ENCODE data around the gene RAB18.

GRCh38 chr10:27457261-27457945, 46.7 kb upstream of the RAB18 start:
- no peak for TF ChIP-seq SP1 (IDR thresholded peaks at IDR 0.05)
- no peak for TF ChIP-seq PKNOX1 (IDR thresholded peaks at IDR 0.05)
- no peak for TF ChIP-seq NFRKB (IDR thresholded peaks at IDR 0.05)
- TF ChIP-seq FOXA1 (IDR thresholded peaks at IDR 0.05) = no peak
- no peak for TF ChIP-seq ZNF384 (IDR thresholded peaks at IDR 0.05)
- no peak for TF ChIP-seq TARDBP (IDR thresholded peaks at IDR 0.05)
- TF ChIP-seq FOXK2 (IDR thresholded peaks at IDR 0.05) = no peak
- no peak for TF ChIP-seq FOXM1 (IDR thresholded peaks at IDR 0.05; ENCODE audit: borderline replicate concordance)
- no peak for TF ChIP-seq CTBP1 (IDR thresholded peaks at IDR 0.05; ENCODE audit: borderline replicate concordance)
- no peak for TF ChIP-seq LEF1 (IDR thresholded peaks at IDR 0.05; ENCODE audit: borderline replicate concordance)

Measured in HEK293T (cell line).